ENCODE data around the gene CRB3. TPM values are rescaled to one million over a fixed set of nuclear protein-coding genes. Genes with fewer than 3 reads are reported as not detected.

Gene CRB3, protein sequence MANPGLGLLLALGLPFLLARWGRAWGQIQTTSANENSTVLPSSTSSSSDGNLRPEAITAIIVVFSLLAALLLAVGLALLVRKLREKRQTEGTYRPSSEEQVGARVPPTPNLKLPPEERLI
- total RNA-seq = not detected

DNA sequence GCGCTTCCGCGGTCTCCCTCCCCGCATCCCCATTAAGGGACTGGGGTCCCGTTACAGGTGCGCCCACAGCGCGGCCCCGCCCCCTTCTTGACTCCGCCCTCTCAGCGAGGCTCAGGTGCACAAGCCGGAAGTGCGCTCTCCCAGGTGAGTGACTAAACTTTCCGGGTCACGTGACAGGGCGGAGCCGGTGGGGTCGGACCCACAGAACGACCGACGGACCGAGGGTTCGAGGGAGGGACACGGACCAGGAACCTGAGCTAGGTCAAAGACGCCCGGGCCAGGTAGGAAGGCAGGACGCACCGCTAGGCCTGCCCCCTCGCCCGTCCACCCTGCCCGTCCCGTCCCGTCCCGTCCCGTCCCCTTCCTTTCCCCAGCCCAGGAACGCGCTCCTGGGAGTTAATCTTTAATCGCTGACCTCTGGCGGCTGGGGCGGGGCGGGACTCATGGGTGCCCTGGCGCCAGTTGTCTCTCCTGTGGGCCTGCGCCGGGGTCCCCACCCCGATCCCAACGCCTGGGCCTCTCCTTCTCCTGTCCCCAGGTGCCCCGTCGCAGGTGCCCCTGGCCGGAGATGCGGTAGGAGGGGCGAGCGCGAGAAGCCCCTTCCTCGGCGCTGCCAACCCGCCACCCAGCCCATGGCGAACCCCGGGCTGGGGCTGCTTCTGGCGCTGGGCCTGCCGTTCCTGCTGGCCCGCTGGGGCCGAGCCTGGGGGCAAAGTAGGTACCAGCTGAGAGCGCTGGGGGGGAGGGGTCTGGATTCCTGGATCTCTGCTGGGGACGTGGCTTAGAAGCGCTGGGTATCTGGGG lies at the start of gene CRB3:
Gene CRB3, plus strand, starts transcription at position 202 of the 804 bp plus-strand sequence. Its CDS starts 431 bp downstream, at position 633.

DNA sequence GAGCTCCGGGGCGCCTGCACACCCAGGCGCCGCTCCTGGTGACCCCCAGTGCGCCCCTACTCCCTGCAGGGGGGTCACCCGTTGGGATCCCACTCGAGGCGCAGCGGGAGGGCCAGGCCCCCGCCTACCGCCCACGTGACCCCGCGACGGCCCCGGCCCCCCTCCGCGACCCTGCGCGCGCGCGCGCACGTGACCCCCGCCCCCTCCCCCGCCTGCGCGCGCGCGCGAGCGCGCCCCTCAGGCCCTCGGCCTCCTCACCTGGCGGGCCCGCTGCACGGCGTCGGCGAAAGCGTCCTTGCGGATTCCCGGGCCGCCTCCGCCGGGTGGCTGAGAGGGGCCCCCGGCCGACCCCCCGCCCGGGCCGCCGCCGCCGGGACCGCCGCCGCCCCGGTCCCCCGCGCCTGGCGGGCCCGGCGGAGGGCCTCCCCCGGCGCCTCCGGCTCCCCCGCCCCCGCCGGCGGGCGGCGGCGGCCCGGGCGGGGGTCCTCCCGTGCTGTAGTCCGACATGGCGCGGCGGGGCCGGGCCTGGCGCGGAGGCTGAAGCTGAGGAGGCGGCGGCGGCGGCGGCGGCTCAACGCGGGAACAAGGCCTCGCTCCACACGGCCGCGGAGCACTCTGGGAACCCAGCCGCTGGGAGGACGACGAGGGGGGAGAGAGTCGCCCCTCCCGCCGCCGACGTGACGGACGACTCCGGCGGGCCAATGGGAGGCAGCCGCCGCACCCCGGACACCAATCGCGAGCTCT lies 39.7 kb upstream of the CRB3 start, which contains the start of gene KHSRP:
Gene KHSRP, minus strand, starts transcription at position 617 of the 744 bp plus-strand sequence. Its CDS starts 110 bp downstream, at position 507.

DNA sequence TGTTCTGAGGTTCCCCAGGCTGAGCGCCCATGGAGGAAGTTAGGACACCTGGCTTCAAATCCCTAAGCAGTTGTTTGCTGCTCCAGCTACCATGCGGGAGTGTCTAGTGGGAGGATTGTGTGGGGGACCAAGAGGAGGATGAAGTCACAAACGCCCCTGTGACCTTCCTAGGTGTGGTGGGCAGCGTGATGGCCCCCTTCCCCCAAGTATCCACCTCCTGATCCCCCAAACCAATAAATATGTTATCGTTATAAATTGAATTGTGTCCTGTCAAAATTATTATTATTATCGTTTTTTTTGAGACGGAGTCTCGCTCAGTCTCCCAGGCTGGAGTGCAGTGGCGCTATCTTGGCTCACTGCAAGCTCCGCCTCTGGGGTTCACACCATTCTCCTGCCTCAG lies 30.4 kb upstream of the CRB3 start, which contains the start of gene SLC25A41:
Gene SLC25A41, minus strand, starts transcription at position 101 of the 400 bp plus-strand sequence. Its CDS starts 70 bp downstream, at position 31.

DNA sequence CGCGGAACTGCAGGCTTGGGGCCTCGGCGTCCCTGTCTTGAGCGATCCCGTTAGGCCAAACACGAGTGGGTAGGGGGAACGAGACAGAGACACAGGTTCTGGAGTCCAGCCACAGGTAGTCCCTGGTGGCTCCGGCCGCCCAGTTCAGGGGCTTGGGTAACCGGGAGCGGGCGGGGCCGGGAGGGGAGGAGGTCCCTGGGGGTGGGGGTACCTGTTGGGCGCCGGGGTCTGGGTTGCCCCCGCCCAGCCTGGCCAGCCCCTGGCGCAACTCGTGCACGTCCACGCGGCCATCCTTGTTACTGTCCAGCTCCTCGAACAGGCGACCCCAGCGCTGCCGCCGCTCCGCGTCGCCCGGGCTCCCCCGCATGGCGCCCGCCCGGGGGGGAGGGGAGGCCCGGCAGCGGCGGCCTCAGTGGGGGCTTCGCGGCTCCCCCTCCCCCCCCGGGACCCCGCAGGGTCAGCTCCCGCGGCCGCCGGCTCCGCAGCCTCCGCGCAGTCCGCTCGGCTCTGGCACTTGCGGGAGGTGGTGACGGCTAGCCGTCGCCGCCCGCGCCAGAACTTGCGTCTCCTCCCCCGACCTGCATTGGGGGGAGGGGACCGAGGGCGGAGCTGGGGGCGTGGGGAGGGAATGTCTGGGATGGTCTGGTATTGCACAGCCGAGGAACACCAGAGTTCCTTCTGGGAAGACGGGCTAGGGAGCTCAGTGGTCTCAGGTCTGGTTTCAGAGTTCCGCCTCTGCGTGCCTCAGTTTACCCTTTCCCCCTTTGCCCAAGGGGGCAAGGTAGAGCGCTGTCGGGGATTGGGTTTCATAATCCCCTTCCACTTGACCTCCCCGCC lies 4.6 kb upstream of the CRB3 start, which contains the start of gene SLC25A23:
Gene SLC25A23, minus strand, starts transcription at position 531 of the 837 bp plus-strand sequence. Its CDS starts 164 bp downstream, at position 367.

DNA sequence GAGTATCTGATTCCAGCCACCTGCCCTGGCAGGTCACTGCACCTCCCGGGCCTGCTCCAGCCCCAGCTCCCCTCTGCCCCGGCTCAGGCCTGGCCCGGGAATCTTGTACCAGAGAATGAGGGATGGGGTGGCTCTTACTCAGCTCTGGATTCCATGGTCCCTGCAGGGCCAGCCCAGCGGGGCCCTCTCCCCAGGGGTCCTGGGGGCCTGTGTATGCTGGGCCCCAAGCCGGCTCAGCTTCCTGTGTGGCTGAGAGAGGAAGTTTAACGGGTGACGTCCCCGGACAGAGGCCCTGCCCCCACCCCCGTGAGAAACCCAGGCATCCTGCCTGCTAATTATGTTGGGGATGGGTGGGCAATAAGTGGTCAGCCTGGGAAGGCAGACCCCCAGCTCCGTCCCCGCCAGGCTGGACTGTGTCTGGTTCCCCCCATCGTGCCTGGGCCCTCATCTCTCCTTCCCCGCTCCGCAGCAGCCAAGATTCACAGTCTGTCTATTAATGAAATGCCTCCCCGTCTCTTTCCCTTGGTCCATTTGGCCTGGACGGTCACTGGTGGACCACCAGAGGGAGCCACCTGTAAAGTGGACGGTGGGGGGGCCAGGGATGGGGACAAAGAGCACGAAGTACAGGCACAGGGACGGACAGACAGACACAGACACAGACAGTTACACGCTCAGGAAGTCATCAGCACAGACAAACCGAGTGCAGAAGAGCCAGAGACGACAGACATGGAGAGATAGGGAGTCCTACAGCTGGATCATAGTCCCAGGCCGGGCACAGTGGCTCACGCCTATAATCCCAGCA lies 17.7 kb downstream of the CRB3 start, which contains the start of gene DENND1C:
Gene DENND1C, minus strand, starts transcription at position 247 of the 802 bp plus-strand sequence. Its CDS starts 92 bp downstream, at position 155.

DNA sequence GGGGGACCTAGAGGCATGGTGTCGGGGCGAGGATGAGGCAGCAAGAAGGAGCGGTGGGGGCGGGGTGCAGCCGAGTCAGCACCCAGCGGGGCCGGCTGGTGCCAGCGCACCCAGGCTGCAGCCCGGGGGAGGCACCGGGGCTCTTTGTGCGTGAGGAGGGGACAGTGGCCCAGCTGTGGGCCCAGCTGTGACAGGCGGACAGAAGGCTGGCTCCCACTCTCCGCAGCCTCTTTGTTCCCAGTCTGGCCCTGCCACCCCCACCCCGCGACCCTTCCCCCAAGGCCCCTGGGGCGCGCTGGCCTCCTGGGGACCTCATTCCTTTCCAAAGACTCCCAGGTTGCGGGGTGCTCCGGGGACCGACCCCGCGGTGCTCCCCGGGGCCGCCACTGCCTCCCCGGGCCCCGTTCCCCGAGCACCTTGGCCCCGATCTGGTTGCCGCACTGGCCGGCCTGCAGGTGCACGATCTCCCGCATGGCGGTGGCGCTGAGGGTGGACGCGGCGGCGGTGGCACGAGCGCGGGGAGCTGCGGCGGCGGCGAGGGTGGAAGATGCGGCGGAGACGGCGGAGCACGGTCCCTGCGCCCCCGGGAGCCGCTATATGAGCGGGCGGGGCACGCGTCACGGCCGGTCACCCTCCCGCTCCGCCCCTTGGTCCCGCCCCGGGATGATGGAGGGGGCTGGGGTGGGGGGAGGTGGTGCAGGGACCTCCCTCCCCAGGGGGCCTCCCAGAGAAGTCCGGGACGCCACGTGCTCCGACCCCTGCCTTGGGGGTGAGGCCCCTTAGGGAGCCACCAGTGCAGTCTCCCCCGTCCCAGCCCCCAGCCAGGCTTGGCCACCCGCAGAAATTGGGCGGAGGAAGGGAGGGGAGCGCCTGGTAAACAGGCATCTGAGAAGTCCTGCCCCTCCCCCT lies 37.9 kb downstream of the CRB3 start, which contains the start of gene TUBB4A:
Gene TUBB4A, minus strand, starts transcription at position 570 of the 909 bp plus-strand sequence. Its CDS starts 97 bp downstream, at position 473.

Small RNA genes within 50 kb of the gene (small RNA-seq; reads per million reads assigned to genes)
- not detected for gene AC010503.2 (ENCODE audit: low replicate concordance)

Other genes with a start within 250 kb of the CRB3 start
- gene MLLT1, start 184.3 kb upstream of the CRB3 start, total RNA-seq = 11.0 TPM
- gene ACER1, start 130.7 kb upstream of the CRB3 start, total RNA-seq = not detected
- 29.1 TPM for gene CLPP, start 102.7 kb upstream of the CRB3 start, total RNA-seq
- 22.2 TPM for gene ALKBH7, start 91.5 kb upstream of the CRB3 start, total RNA-seq
- 3.1 TPM for gene PSPN, start 88.3 kb upstream of the CRB3 start, total RNA-seq
- gene GTF2F1, start 71.1 kb upstream of the CRB3 start, total RNA-seq = 40.4 TPM
- gene KHSRP, start 39.5 kb upstream of the CRB3 start, total RNA-seq = 128 TPM
- gene SLC25A41, start 30.5 kb upstream of the CRB3 start, total RNA-seq = 0.63 TPM
- 23.8 TPM for gene SLC25A23, start 4.5 kb upstream of the CRB3 start, total RNA-seq
- gene DENND1C, start 17.5 kb downstream of the CRB3 start, total RNA-seq = not detected
- 215 TPM for gene TUBB4A, start 38.0 kb downstream of the CRB3 start, total RNA-seq
- 1.9 TPM for gene TNFSF9, start 66.8 kb downstream of the CRB3 start, total RNA-seq
- gene CD70, start 126.9 kb downstream of the CRB3 start, total RNA-seq = not detected
- gene TNFSF14, start 205.9 kb downstream of the CRB3 start, total RNA-seq = not detected